Endodermal cell (in vitro differentiated cells): ENCODE data around the gene KIFC3. TPM values are rescaled to one million over a fixed set of nuclear protein-coding genes. Genes with fewer than 3 reads are reported as not detected.
A peak's percentile ranks its signal among the peaks of the same experiment; 100 is the strongest.

ENCODE experiments used
- DNase-seq: peaks from one replicate; pipeline ENCODE4 v3.0.0-alpha.2; 2017
- H3K27ac ChIP-seq: 2 replicates; pipeline ENCODE4 v1.5.1; 2013; ENCODE audit warnings: mild to moderate bottlenecking, low read depth, low read length, moderate library complexity
- H3K27me3 ChIP-seq: 2 replicates; pipeline ENCODE4 v1.6.1; 2013; ENCODE audit warnings: mild to moderate bottlenecking, low read length, moderate library complexity; ENCODE audit not compliant: insufficient read depth, control insufficient read depth, poor library complexity, severe bottlenecking
- H3K36me3 ChIP-seq: 2 replicates; pipeline ENCODE4 v1.7.0; 2013; ENCODE audit warnings: mild to moderate bottlenecking, low read length, moderate library complexity; ENCODE audit not compliant: control insufficient read depth, insufficient read depth
- H3K4me1 ChIP-seq: one replicate; pipeline ENCODE4 v1.7.0; 2013; ENCODE audit warnings: low read length; ENCODE audit not compliant: control insufficient read depth, insufficient read depth
- H3K4me3 ChIP-seq: 2 replicates; pipeline ENCODE4 v1.5.1; 2013; ENCODE audit warnings: mild to moderate bottlenecking, low read length, moderate library complexity
- H3K9ac ChIP-seq: 2 replicates; pipeline ENCODE4 v1.6.1; 2013; ENCODE audit warnings: mild to moderate bottlenecking, low read length, moderate library complexity; ENCODE audit not compliant: poor library complexity, severe bottlenecking; ENCODE audit errors: extremely low read depth
- H3K9me3 ChIP-seq: 2 replicates; pipeline ENCODE4 v1.6.1; 2013; ENCODE audit warnings: mild to moderate bottlenecking, low read length, moderate library complexity; ENCODE audit not compliant: control insufficient read depth
- H3K27ac Mint-ChIP-seq: 2 replicates; pipeline ENCODE4 v1.8.0; 2020; ENCODE audit warnings: mixed read lengths
- H3K27me3 Mint-ChIP-seq: 2 replicates; pipeline ENCODE4 v1.8.0; 2021; ENCODE audit warnings: mild to moderate bottlenecking, mixed read lengths; ENCODE audit not compliant: insufficient read depth
- H3K36me3 Mint-ChIP-seq: 2 replicates; pipeline ENCODE4 v1.8.0; 2020; ENCODE audit warnings: low read depth, mixed read lengths
- H3K4me1 Mint-ChIP-seq: 2 replicates; pipeline ENCODE4 v1.8.0; 2020; ENCODE audit warnings: mixed read lengths
- H3K4me3 Mint-ChIP-seq: 2 replicates; pipeline ENCODE4 v1.8.0; 2020; ENCODE audit warnings: mild to moderate bottlenecking, moderate library complexity, mixed read lengths
- H3K9me3 Mint-ChIP-seq: 2 replicates; pipeline ENCODE4 v1.8.0; 2020; ENCODE audit warnings: mild to moderate bottlenecking, mixed read lengths
- WGBS, 2 experiments: methylation state at CpG; one replicate each; pipeline versions ENCODE4 v1.1.5 to v1.1.7; 2013; ENCODE audit warnings: missing lambda C conversion rate in 2 of 2, mixed read lengths in 1 of 2; ENCODE audit not compliant: insufficient coverage in 1 of 2, insufficient read length in 1 of 2; 5-methylcytosine and 5-hydroxymethylcytosine counted together
- total RNA-seq, 2 donors: library from RNA; stranded (reverse); fragmentation: NEBNext Ultra II Directional in 1 of 2; extraction: Animal tissue kit (Norgen Biotek cat#: 25700) in 1 of 2; gene quantifications; 2 replicates in 1 of 2; 3 replicates in 1 of 2; pipeline ENCODE4 v1.2.1, GENCODE V29; 2021
- TF ChIP-seq, protein P1 (sequence below): fragments of 200-600 bp; sonication (generic); conservative IDR thresholded peaks from 2 replicates; pipeline ENCODE4 v1.5.0; 2021; ENCODE audit warnings: antibody characterized with exemption, mild to moderate bottlenecking

The KIFC3 gene
- total RNA-seq, 2 donors from 2014 or later, result 39.2 to 39.3 TPM

DNA sequence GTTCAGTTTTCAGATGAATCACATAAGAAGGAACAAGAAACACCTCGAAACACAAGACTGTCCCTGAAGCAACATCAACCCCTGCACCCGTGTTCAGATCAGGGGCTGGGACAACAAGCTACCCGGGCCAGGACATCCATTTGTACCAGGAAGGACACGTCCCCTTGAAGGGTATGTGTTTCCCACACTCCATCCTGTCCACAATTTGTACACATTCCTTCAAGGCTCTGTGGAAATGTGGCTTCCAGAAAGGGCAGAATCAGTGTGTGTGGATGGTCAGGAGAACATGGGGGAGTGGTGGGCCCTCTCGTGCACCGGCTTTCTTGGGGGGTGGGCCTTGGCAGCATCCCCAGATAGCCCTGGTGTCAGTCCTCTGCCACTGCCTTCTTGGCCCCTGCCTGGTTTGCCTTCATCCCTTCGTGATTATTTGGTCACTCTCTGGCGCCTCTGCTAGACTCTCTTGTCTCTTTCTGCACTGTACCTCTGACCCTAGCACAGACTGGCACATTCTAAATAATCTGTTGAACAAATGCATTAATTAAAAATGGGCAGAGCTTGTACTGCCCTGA lies 10.3 kb downstream of the KIFC3 start:
- Histone ChIP-seq H3K27me3 (no peaks in the 10 kb centered on the region), H3K9ac (no peak overlapping the region), H3K9me3 (no peaks in the 10 kb centered on the region), H3K4me1 (no peaks in the 10 kb centered on the region), H3K27ac (no peak overlapping the region), H3K36me3 (peaks cover 72% of the 10 kb centered on the region), H3K4me3 (no peak overlapping the region)
- H3K4me1 Mint-ChIP-seq, result peaks cover 5% of the 10 kb centered on the region
- no peaks in the 10 kb centered on the region for H3K27me3 Mint-ChIP-seq
- TF ChIP-seq, protein P1, sequence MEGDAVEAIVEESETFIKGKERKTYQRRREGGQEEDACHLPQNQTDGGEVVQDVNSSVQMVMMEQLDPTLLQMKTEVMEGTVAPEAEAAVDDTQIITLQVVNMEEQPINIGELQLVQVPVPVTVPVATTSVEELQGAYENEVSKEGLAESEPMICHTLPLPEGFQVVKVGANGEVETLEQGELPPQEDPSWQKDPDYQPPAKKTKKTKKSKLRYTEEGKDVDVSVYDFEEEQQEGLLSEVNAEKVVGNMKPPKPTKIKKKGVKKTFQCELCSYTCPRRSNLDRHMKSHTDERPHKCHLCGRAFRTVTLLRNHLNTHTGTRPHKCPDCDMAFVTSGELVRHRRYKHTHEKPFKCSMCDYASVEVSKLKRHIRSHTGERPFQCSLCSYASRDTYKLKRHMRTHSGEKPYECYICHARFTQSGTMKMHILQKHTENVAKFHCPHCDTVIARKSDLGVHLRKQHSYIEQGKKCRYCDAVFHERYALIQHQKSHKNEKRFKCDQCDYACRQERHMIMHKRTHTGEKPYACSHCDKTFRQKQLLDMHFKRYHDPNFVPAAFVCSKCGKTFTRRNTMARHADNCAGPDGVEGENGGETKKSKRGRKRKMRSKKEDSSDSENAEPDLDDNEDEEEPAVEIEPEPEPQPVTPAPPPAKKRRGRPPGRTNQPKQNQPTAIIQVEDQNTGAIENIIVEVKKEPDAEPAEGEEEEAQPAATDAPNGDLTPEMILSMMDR, result no peak
- H3K9me3 Mint-ChIP-seq, result no peaks in the 10 kb centered on the region
- peaks cover 25% of the 10 kb centered on the region for H3K36me3 Mint-ChIP-seq
- H3K27ac Mint-ChIP-seq, result no peak overlapping the region
- no peak for DNase-seq
- WGBS, 2 experiments, result 84 to 89% methylated on average over 3 to 8 of the region's 8 CpGs
- H3K4me3 Mint-ChIP-seq, result no peak overlapping the region

DNA sequence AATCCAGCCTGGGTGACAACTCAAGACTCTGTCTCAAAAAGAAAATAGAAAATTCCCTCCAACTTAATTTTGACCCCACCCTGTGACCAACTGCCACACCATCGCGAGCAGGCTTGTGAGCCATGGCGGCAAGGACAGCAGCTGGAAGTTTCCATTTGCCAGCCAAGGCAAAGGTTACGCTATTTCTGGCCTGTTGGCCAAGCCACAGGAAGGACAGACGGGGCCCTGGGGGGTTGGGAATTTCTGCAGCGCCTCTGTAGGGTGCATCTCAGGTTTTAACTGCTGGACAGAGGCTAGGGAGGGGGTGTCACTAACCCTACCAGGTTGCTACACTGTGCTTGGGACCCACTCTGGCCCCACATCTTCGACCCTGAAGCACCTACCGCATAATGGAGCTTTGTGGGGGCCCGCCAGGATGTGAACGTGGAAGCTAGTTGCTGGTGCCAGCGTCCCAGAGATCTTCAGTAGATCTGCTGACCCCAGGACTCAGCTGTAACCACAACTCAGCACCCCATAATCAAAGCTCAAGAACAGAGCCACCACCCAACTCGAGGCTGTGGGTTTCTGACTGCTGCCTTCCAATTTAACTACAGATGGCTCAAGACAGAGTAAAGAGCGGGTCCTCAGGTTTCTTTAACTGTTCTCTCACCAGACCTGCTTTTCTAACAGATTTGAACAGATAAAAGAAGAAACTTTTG lies 10.9 kb downstream of the KIFC3 start:
- H3K4me3 ChIP-seq, result no peak overlapping the region
- no peaks in the 10 kb centered on the region for H3K9me3 ChIP-seq
- no peak overlapping the region for H3K4me3 Mint-ChIP-seq
- peaks cover 67% of the 10 kb centered on the region for H3K36me3 ChIP-seq
- no peaks in the 10 kb centered on the region for H3K27me3 Mint-ChIP-seq
- peaks cover 22% of the 10 kb centered on the region for H3K36me3 Mint-ChIP-seq
- no peaks in the 10 kb centered on the region for H3K27me3 ChIP-seq
- H3K4me1 Mint-ChIP-seq, result peaks cover 4% of the 10 kb centered on the region
- H3K27ac Mint-ChIP-seq, result no peak overlapping the region
- TF ChIP-seq, protein P1, result no peak
- 93 to 97% methylated on average over 10 to 13 of the region's 13 CpGs for WGBS, 2 experiments
- no peaks in the 10 kb centered on the region for H3K4me1 ChIP-seq
- H3K9me3 Mint-ChIP-seq, result no peaks in the 10 kb centered on the region
- no peak overlapping the region for H3K9ac ChIP-seq
- H3K27ac ChIP-seq, result no peak overlapping the region
- DNase-seq, result no peak

DNA sequence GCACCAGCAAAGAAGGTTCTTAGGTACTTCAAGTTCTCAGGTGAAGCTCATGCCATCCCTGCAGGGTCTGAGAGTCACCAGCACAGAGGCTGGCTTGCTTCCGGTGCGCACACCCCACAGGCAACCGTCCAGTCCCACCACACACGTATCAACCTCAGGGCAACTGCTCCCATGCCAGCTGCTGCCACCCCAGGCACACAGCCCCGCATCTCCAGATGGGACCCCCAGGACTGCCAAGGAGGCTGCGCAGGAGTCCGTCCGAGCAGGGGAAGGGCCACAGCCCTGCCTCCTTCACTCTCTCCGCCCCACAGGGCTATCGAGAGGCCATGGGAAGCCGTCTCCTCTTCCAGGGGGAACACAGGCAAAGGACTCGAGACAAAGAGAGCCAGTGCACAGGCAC lies 13.3 kb downstream of the KIFC3 start:
- Histone ChIP-seq H3K4me3 (no peak overlapping the region), H3K9me3 (no peaks in the 10 kb centered on the region), H3K27me3 (no peaks in the 10 kb centered on the region), H3K4me1 (no peaks in the 10 kb centered on the region), H3K9ac (no peak overlapping the region), H3K27ac (no peak overlapping the region), H3K36me3 (peaks cover 56% of the 10 kb centered on the region)
- Mint-ChIP-seq H3K4me1 (peaks cover 2% of the 10 kb centered on the region), H3K27ac (peak overlapping the region; percentile 48), H3K9me3 (no peaks in the 10 kb centered on the region), H3K36me3 (peaks cover 27% of the 10 kb centered on the region), H3K4me3 (no peak overlapping the region), H3K27me3 (no peaks in the 10 kb centered on the region)
- DNase-seq, result no peak
- TF ChIP-seq, protein P1, result no peak
- 91 to 97% methylated on average over 8 to 12 of the region's 12 CpGs for WGBS, 2 experiments
